ENCODE measurements around the gene PIAS4. TPM values are rescaled to one million over a fixed set of nuclear protein-coding genes. Genes with fewer than 3 reads are reported as not detected.

Gene PIAS4
- total RNA-seq, 1 experiment from 2014 or later: 45.7 TPM

GRCh38 chr19:4057931-4058692 lies 50.6 kb downstream of the PIAS4 start:
- Mint-ChIP-seq H3K9me3 (ENCODE audit: unreplicated experiment) (no peaks in the 10 kb centered on the region), H3K27me3 (ENCODE audit: insufficient read depth, unreplicated experiment) (no peaks in the 10 kb centered on the region), H3K36me3 (ENCODE audit: insufficient read depth, unreplicated experiment) (peaks cover 74% of the 10 kb centered on the region), H3K4me1 (ENCODE audit: low read depth, unreplicated experiment) (no peaks in the 10 kb centered on the region), H3K4me3 (ENCODE audit: unreplicated experiment) (no peak overlapping the region), H3K27ac (ENCODE audit: unreplicated experiment) (peak overlapping the region; percentile 8)
- Histone ChIP-seq H3K4me3 (ENCODE audit: low read depth, low read length) (no peak overlapping the region), H3K36me3 (ENCODE audit: control insufficient read depth, insufficient read depth, low read length) (peaks cover 1% of the 10 kb centered on the region), H3K4me1 (peaks cover 35% of the 10 kb centered on the region), H3K9me3 (no peaks in the 10 kb centered on the region), H3K27me3 (replicated peaks; ENCODE audit: control insufficient read depth, insufficient read depth, low read length) (no peaks in the 10 kb centered on the region)
- peak; percentile 63 to 74 for DNase-seq
- ChIA-PET POLR2A (interaction anchor here (0.6 kb wide), 1 partner anchor 1757 kb away, joined by 7 read pairs; no protein-coding TSS in a partner anchor), CTCF (interaction anchor here (0.7 to 0.8 kb wide), 2 partner anchors 128 to 294 kb away, joined by 3 to 6 read pairs; no protein-coding TSS in a partner anchor)
- no TSS peak for BruUV-seq (replicated peaks)
- TF ChIP-seq CTCF (IDR thresholded peaks at IDR 0.05; ENCODE audit: insufficient read depth in 1 of 2, low read depth in 1 of 2, low read length in 1 of 2, severe bottlenecking in 1 of 2, unreplicated experiment in 1 of 2): no peak
- intact Hi-C loops (cut with micrococcal nuclease; ENCODE audit: unreplicated experiment): no loop called here

GRCh38 chr19:4058693-4059452 lies 51.3 kb downstream of the PIAS4 start:
- DNase-seq: no peak
- Mint-ChIP-seq H3K27ac (ENCODE audit: unreplicated experiment) (peak overlapping the region; percentile 8), H3K27me3 (ENCODE audit: insufficient read depth, unreplicated experiment) (no peaks in the 10 kb centered on the region), H3K9me3 (ENCODE audit: unreplicated experiment) (no peaks in the 10 kb centered on the region), H3K4me1 (ENCODE audit: low read depth, unreplicated experiment) (no peaks in the 10 kb centered on the region), H3K36me3 (ENCODE audit: insufficient read depth, unreplicated experiment) (peaks cover 70% of the 10 kb centered on the region), H3K4me3 (ENCODE audit: unreplicated experiment) (no peak overlapping the region)
- ChIA-PET POLR2A (interaction anchor here (0.6 kb wide), 1 partner anchor 1757 kb away, joined by 7 read pairs; no protein-coding TSS in a partner anchor), CTCF (interaction anchor here (0.7 to 0.8 kb wide), 2 partner anchors 128 to 293 kb away, joined by 3 to 6 read pairs; no protein-coding TSS in a partner anchor)
- no peaks in the 10 kb centered on the region for H3K9me3 ChIP-seq
- H3K4me1 ChIP-seq: peaks cover 43% of the 10 kb centered on the region
- no peak for TF ChIP-seq CTCF (IDR thresholded peaks at IDR 0.05; ENCODE audit: insufficient read depth in 1 of 2, low read depth in 1 of 2, low read length in 1 of 2, severe bottlenecking in 1 of 2, unreplicated experiment in 1 of 2)
- no peak overlapping the region for H3K4me3 ChIP-seq (ENCODE audit: low read depth, low read length)
- no peaks in the 10 kb centered on the region for H3K27me3 ChIP-seq (replicated peaks; ENCODE audit: control insufficient read depth, insufficient read depth, low read length)
- BruUV-seq (replicated peaks): no TSS peak
- peaks cover 1% of the 10 kb centered on the region for H3K36me3 ChIP-seq (ENCODE audit: control insufficient read depth, insufficient read depth, low read length)
- intact Hi-C loops (cut with micrococcal nuclease; ENCODE audit: unreplicated experiment): no loop called here

- Mint-ChIP-seq H3K27ac (ENCODE audit: unreplicated experiment) (no peak overlapping the region), H3K27me3 (ENCODE audit: insufficient read depth, unreplicated experiment) (no peaks in the 10 kb centered on the region), H3K36me3 (ENCODE audit: insufficient read depth, unreplicated experiment) (peaks cover 70% of the 10 kb centered on the region), H3K4me1 (ENCODE audit: low read depth, unreplicated experiment) (no peaks in the 10 kb centered on the region), H3K4me3 (ENCODE audit: unreplicated experiment) (no peak overlapping the region), H3K9me3 (ENCODE audit: unreplicated experiment) (no peaks in the 10 kb centered on the region)
- Histone ChIP-seq H3K36me3 (ENCODE audit: control insufficient read depth, insufficient read depth, low read length) (peaks cover 1% of the 10 kb centered on the region), H3K4me3 (ENCODE audit: low read depth, low read length) (no peak overlapping the region), H3K27me3 (replicated peaks; ENCODE audit: control insufficient read depth, insufficient read depth, low read length) (no peaks in the 10 kb centered on the region), H3K4me1 (peaks cover 47% of the 10 kb centered on the region), H3K9me3 (no peaks in the 10 kb centered on the region)
- intact Hi-C loops (cut with micrococcal nuclease; ENCODE audit: unreplicated experiment): no loop called here
- TF ChIP-seq CTCF (IDR thresholded peaks at IDR 0.05; ENCODE audit: insufficient read depth in 1 of 2, low read depth in 1 of 2, low read length in 1 of 2, severe bottlenecking in 1 of 2, unreplicated experiment in 1 of 2): no peak
- BruUV-seq (replicated peaks): no TSS peak
- no peak for DNase-seq
- POLR2A ChIA-PET: no interaction called here
- CTCF ChIA-PET: no interaction called here
Observed at GRCh38 chr19:4059453-4059871, 51.9 kb downstream of the PIAS4 start.

Data from Caco-2 (cell line).